Measurements from ENCODE around the gene EYS. TPM values are rescaled to one million over a fixed set of nuclear protein-coding genes. Genes with fewer than 3 reads are reported as not detected.

Gene EYS
- total RNA-seq, 4 donors from 2014 or later: 0.15 TPM; not detected in 3

GRCh38 chr6:63930848-63931247 lies 1776.2 kb downstream of the EYS start:
- no peak for ATAC-seq
- H3K4me3 ChIP-seq: no peak overlapping the region
- H3K36me3 ChIP-seq: no peaks in the 10 kb centered on the region
- H3K27me3 ChIP-seq: peaks cover 6% of the 10 kb centered on the region
- H3K27ac ChIP-seq: no peak overlapping the region
- H3K9me3 ChIP-seq: no peaks in the 10 kb centered on the region
- no peaks in the 10 kb centered on the region for H3K4me1 ChIP-seq
- no peak for TF ChIP-seq POLR2A (IDR thresholded peaks at IDR 0.05)

GRCh38 chr6:63929111-63929510 lies 1777.9 kb downstream of the EYS start:
- no peaks in the 10 kb centered on the region for H3K9me3 ChIP-seq
- H3K27me3 ChIP-seq: peaks cover 6% of the 10 kb centered on the region
- TF ChIP-seq POLR2AphosphoS5 (IDR thresholded peaks at IDR 0.05) (no peak), EP300 (IDR thresholded peaks at IDR 0.05) (no peak), POLR2A (IDR thresholded peaks at IDR 0.05) (no peak), CTCF (IDR thresholded peaks at IDR 0.05) (no peak)
- 85 to 100% methylated on average over 2 of the region's 2 CpGs for whole genome bisulfite sequencing, 2 donors (ENCODE audit: low coverage in 1 of 2)
- ATAC-seq: no peak
- no peak overlapping the region for H3K4me3 ChIP-seq
- H3K4me1 ChIP-seq: no peaks in the 10 kb centered on the region
- no peaks in the 10 kb centered on the region for H3K36me3 ChIP-seq
- no peak overlapping the region for H3K27ac ChIP-seq

GRCh38 chr6:63928613-63929012 lies 1778.4 kb downstream of the EYS start:
- Histone ChIP-seq H3K27ac (no peak overlapping the region), H3K27me3 (peaks cover 6% of the 10 kb centered on the region), H3K4me3 (no peak overlapping the region), H3K4me1 (no peaks in the 10 kb centered on the region), H3K36me3 (no peaks in the 10 kb centered on the region), H3K9me3 (no peaks in the 10 kb centered on the region)
- no peak for ATAC-seq
- TF ChIP-seq POLR2AphosphoS5 (IDR thresholded peaks at IDR 0.05) (no peak), POLR2A (IDR thresholded peaks at IDR 0.05) (no peak), CTCF (IDR thresholded peaks at IDR 0.05) (no peak), EP300 (IDR thresholded peaks at IDR 0.05) (no peak)
- WGBS, 2 donors (ENCODE audit: low coverage in 1 of 2): 64 to 85% methylated on average over 2 to 3 of the region's 3 CpGs

GRCh38 chr6:63926950-63927927 lies 1779.8 kb downstream of the EYS start:
- Histone ChIP-seq H3K4me3 (no peak overlapping the region), H3K4me1 (no peaks in the 10 kb centered on the region), H3K36me3 (no peaks in the 10 kb centered on the region), H3K27ac (no peak overlapping the region), H3K27me3 (no peaks in the 10 kb centered on the region), H3K9me3 (no peaks in the 10 kb centered on the region)
- TF ChIP-seq POLR2AphosphoS5 (IDR thresholded peaks at IDR 0.05): no peak
- TF ChIP-seq POLR2A (IDR thresholded peaks at IDR 0.05): no peak
- TF ChIP-seq CTCF (IDR thresholded peaks at IDR 0.05): no peak
- TF ChIP-seq EP300 (IDR thresholded peaks at IDR 0.05): no peak
- no peak for ATAC-seq
- WGBS, 2 donors (ENCODE audit: low coverage in 1 of 2): 51 to 54% methylated on average over 7 of the region's 7 CpGs

GRCh38 chr6:63926258-63926780 lies 1780.7 kb downstream of the EYS start:
- Histone ChIP-seq H3K9me3 (no peaks in the 10 kb centered on the region), H3K27me3 (no peaks in the 10 kb centered on the region), H3K4me1 (no peaks in the 10 kb centered on the region), H3K36me3 (no peaks in the 10 kb centered on the region), H3K4me3 (no peak overlapping the region), H3K27ac (no peak overlapping the region)
- ATAC-seq: no peak
- TF ChIP-seq CTCF (IDR thresholded peaks at IDR 0.05) (no peak), POLR2A (IDR thresholded peaks at IDR 0.05) (no peak), POLR2AphosphoS5 (IDR thresholded peaks at IDR 0.05) (no peak), EP300 (IDR thresholded peaks at IDR 0.05) (no peak)
- 63 to 80% methylated on average over 1 of the region's 1 CpG for WGBS, 2 donors (ENCODE audit: low coverage in 1 of 2)

Measured in gastroesophageal sphincter (tissue), 4 donors.